Hematopoietic multipotent progenitor cell treated with erythropoietin and hydrocortisone succinate and interleukin-3 and kit ligand, for 6 days (in vitro differentiated cells): ENCODE measurements around the gene PCDHB3.
"Not testable (repeated sequence)": the region's sequence is repeated elsewhere in the genome, so short reads cannot be mapped to it uniquely, and the experiment has no call there.

ENCODE experiments used
- DNase-seq: peaks from one replicate; pipeline ENCODE4 v3.0.0-alpha.2; 2015

PCDHB3 gene

GRCh38 chr5:141100243-141100805, at the start of gene PCDHB3:
Gene PCDHB3, plus strand, starts transcription at chr5:141100473. Its CDS starts 177 bp downstream, at chr5:141100650.
- DNase-seq = peak; percentile 46

- DNase-seq = no peak
Measured at GRCh38 chr5:141050622-141051520, 49.4 kb upstream of the PCDHB3 start, which contains the start of gene PCDHB1. Gene PCDHB1, plus strand, starts transcription at chr5:141051374. Its CDS starts 97 bp downstream, at chr5:141051471.

GRCh38 chr5:141051521-141051866, 48.8 kb upstream of the PCDHB3 start:
- DNase-seq = no peak

GRCh38 chr5:141077826-141078225, 22.4 kb upstream of the PCDHB3 start:
- DNase-seq = no peak

GRCh38 chr5:141082228-141082627, 18.0 kb upstream of the PCDHB3 start:
- DNase-seq = no peak

- DNase-seq = peak; percentile 20
Measured at GRCh38 chr5:141084487-141084989, 15.7 kb upstream of the PCDHB3 start.

- DNase-seq = peak; percentile 2
Measured at GRCh38 chr5:141094481-141095262, 5.6 kb upstream of the PCDHB3 start, which contains the start of gene PCDHB2. Gene PCDHB2, plus strand, starts transcription at chr5:141094615. Its CDS starts 176 bp downstream, at chr5:141094791.

- DNase-seq = no peak
Measured at GRCh38 chr5:141095263-141095641, 5.0 kb upstream of the PCDHB3 start.

GRCh38 chr5:141096181-141096580, 4.1 kb upstream of the PCDHB3 start:
- not testable (repeated sequence) for DNase-seq

GRCh38 chr5:141096586-141096985, 3.7 kb upstream of the PCDHB3 start:
- DNase-seq = not testable (repeated sequence)

- no peak for DNase-seq
Measured at GRCh38 chr5:141101059-141101458, 786 bp downstream of the PCDHB3 start.

GRCh38 chr5:141102070-141102469, 1.8 kb downstream of the PCDHB3 start:
- DNase-seq = not testable (repeated sequence)

- DNase-seq = not testable (repeated sequence)
Measured at GRCh38 chr5:141102471-141102870, 2.2 kb downstream of the PCDHB3 start.

- DNase-seq = no peak
Measured at GRCh38 chr5:141105350-141105749, 5.1 kb downstream of the PCDHB3 start.

GRCh38 chr5:141119250-141119649, 19.0 kb downstream of the PCDHB3 start:
- DNase-seq = no peak

GRCh38 chr5:141121563-141121962, 21.3 kb downstream of the PCDHB3 start, which contains the start of gene PCDHB4:
Gene PCDHB4, plus strand, starts transcription at chr5:141121818. Its CDS starts 181 bp downstream, at chr5:141121999.
- peak; percentile 12 for DNase-seq

GRCh38 chr5:141121985-141122384, 21.7 kb downstream of the PCDHB3 start:
- DNase-seq = no peak

- DNase-seq = not testable (repeated sequence)
Measured at GRCh38 chr5:141123396-141124135, 23.3 kb downstream of the PCDHB3 start.

- DNase-seq = no peak
Measured at GRCh38 chr5:141127305-141127704, 27.0 kb downstream of the PCDHB3 start.

- DNase-seq = peak; percentile 9
Measured at GRCh38 chr5:141135030-141135717, 34.9 kb downstream of the PCDHB3 start, which contains the start of gene PCDHB5. Gene PCDHB5, plus strand, starts transcription at chr5:141135206. Its CDS starts 229 bp downstream, at chr5:141135435.

GRCh38 chr5:141135718-141136266, 35.5 kb downstream of the PCDHB3 start:
- no peak for DNase-seq
